Mesenchymal stem cell (in vitro differentiated cells and primary cell): ENCODE measurements around the gene PCDH19.

Source experiments
- DNase-seq: peaks from one replicate; pipeline ENCODE4 v3.0.0-alpha.2; 2013
- H2AFZ ChIP-seq: one replicate; pipeline ENCODE4 v1.6.1; 2013; ENCODE audit warnings: low read depth, mild to moderate bottlenecking, control low read depth, inconsistent platforms, low read length, moderate library complexity
- H2AK5ac ChIP-seq: 2 replicates; pipeline ENCODE4 v1.6.1; 2013; ENCODE audit warnings: low read length, moderate library complexity, mild to moderate bottlenecking, inconsistent platforms; ENCODE audit not compliant: severe bottlenecking
- H2BK120ac ChIP-seq: one replicate; pipeline ENCODE4 v1.6.1; 2013; ENCODE audit warnings: low read depth, mild to moderate bottlenecking, inconsistent platforms, low read length, moderate library complexity
- H2BK12ac ChIP-seq, 2 experiments: one replicate each; pipeline ENCODE4 v1.6.1; 2013; ENCODE audit warnings: inconsistent platforms in 2 of 2, low read length in 2 of 2, mild to moderate bottlenecking in 2 of 2, moderate library complexity in 2 of 2, control low read depth in 1 of 2
- H2BK15ac ChIP-seq: one replicate; pipeline ENCODE4 v1.6.1; 2013; ENCODE audit warnings: mild to moderate bottlenecking, low read depth, inconsistent platforms; ENCODE audit not compliant: poor library complexity, severe bottlenecking
- H2BK5ac ChIP-seq: 2 replicates; pipeline ENCODE4 v1.6.1; 2013; ENCODE audit warnings: low read depth, mild to moderate bottlenecking, low read length, control low read depth, inconsistent platforms; ENCODE audit not compliant: poor library complexity, severe bottlenecking
- H3K14ac ChIP-seq, 2 experiments: one replicate each; pipeline ENCODE4 v1.6.1; 2013; ENCODE audit warnings: inconsistent platforms in 2 of 2, low read length in 2 of 2, control low read depth in 1 of 2, mild to moderate bottlenecking in 1 of 2, moderate library complexity in 1 of 2
- H3K18ac ChIP-seq, 2 experiments: one replicate each; pipeline ENCODE4 v1.6.1; 2013; ENCODE audit warnings: inconsistent platforms in 2 of 2, low read length in 2 of 2, control low read depth in 1 of 2, low read depth in 1 of 2, mild to moderate bottlenecking in 1 of 2
- H3K23ac ChIP-seq, 2 experiments: one replicate each; pipeline ENCODE4 v1.6.1; 2013; ENCODE audit warnings: inconsistent platforms in 2 of 2, low read length in 2 of 2, mild to moderate bottlenecking in 2 of 2, moderate library complexity in 2 of 2, control low read depth in 1 of 2
- H3K27ac ChIP-seq: 2 replicates; pipeline ENCODE4 v1.5.1; 2013; ENCODE audit warnings: mild to moderate bottlenecking, moderate library complexity, low read length, control low read depth, inconsistent platforms; ENCODE audit not compliant: poor library complexity, severe bottlenecking
- H3K27me3 ChIP-seq, 2 experiments: 2 replicates each; pipeline versions ENCODE4 v1.6.1 to v1.7.0; 2013; ENCODE audit warnings: low read length in 2 of 2, mild to moderate bottlenecking in 2 of 2, moderate library complexity in 2 of 2, control low read depth in 1 of 2, inconsistent platforms in 1 of 2; ENCODE audit not compliant: control insufficient read depth in 1 of 2, insufficient read depth in 1 of 2
- H3K36me3 ChIP-seq, 2 experiments: 2 replicates each; pipeline versions ENCODE4 v1.6.1 to v1.7.0; 2013; ENCODE audit warnings: low read length in 2 of 2, control low read depth in 1 of 2, inconsistent platforms in 1 of 2, low read depth in 1 of 2, mild to moderate bottlenecking in 1 of 2; ENCODE audit not compliant: insufficient read depth in 2 of 2, control insufficient read depth in 1 of 2
- H3K4ac ChIP-seq, 2 experiments: one replicate each; pipeline ENCODE4 v1.6.1; 2013; ENCODE audit warnings: inconsistent platforms in 2 of 2, low read length in 2 of 2, mild to moderate bottlenecking in 2 of 2, moderate library complexity in 2 of 2, control low read depth in 1 of 2, low read depth in 1 of 2
- H3K4me1 ChIP-seq: 2 replicates; pipeline ENCODE4 v1.6.1; 2013; ENCODE audit warnings: low read depth, low read length, control low read depth; ENCODE audit not compliant: control insufficient read depth, insufficient read depth
- H3K4me2 ChIP-seq: 2 replicates; pipeline ENCODE4 v1.6.1; 2013; ENCODE audit warnings: low read length, mild to moderate bottlenecking, inconsistent platforms; ENCODE audit not compliant: poor library complexity, severe bottlenecking
- H3K4me3 ChIP-seq, 2 experiments: 2 replicates each; pipeline versions ENCODE4 v1.5.1 to v1.7.0; 2013; ENCODE audit warnings: low read length in 2 of 2, mild to moderate bottlenecking in 2 of 2, control low read depth in 1 of 2, low read depth in 1 of 2; ENCODE audit not compliant: insufficient read depth in 1 of 2
- H3K79me1 ChIP-seq: replicated peaks from 2 replicates; pipeline ENCODE4 v1.6.1; 2013; ENCODE audit warnings: mild to moderate bottlenecking, control low read depth, low read length, inconsistent platforms; ENCODE audit not compliant: poor library complexity, severe bottlenecking
- H3K9ac ChIP-seq: 2 replicates; pipeline ENCODE4 v1.7.0; 2013; ENCODE audit warnings: mild to moderate bottlenecking, low read length, moderate library complexity
- H3K9me3 ChIP-seq: 2 replicates; pipeline ENCODE4 v1.7.0; 2013; ENCODE audit warnings: mild to moderate bottlenecking, low read length; ENCODE audit not compliant: control insufficient read depth
- H4K8ac ChIP-seq: one replicate; pipeline ENCODE4 v1.6.1; 2013; ENCODE audit warnings: inconsistent platforms, mild to moderate bottlenecking, low read length, moderate library complexity
- H4K91ac ChIP-seq: one replicate; pipeline ENCODE4 v1.6.1; 2013; ENCODE audit warnings: mild to moderate bottlenecking, low read length, inconsistent platforms
- WGBS: methylation state at CpG from one replicate; pipeline ENCODE4 v1.1.7; 2013; ENCODE audit warnings: mixed read lengths; 5-methylcytosine and 5-hydroxymethylcytosine counted together

The PCDH19 gene

DNA sequence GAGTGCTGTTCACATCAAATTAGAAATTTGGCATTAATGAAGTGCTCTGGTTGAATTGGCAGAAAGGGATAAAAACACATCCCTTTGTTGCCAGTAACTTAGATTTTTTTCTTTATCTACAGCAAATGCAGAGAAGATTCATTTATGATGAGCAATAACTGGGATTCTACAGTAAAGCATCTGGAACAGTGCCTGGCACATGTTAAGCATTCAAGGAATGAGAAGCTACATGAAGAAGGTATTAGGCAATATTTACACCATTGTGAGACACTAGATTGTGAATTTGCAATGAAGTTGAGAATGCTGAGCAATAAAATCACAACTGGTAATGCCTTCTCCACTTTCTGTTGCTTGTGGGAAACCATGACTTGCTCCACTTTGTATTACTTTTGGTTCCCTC is 33.5 kb downstream of the PCDH19 start:
- no peaks in the 10 kb centered on the region for H3K4me1 ChIP-seq
- no peak overlapping the region for H2BK5ac ChIP-seq
- no peak overlapping the region for H4K8ac ChIP-seq
- H2AFZ ChIP-seq = no peak overlapping the region
- H2BK15ac ChIP-seq = no peak overlapping the region
- peaks cover 0 to 25% of the 10 kb centered on the region in 2 experiments for H3K27me3 ChIP-seq
- DNase-seq = no peak
- no peak overlapping the region for H3K9ac ChIP-seq
- H3K27ac ChIP-seq = no peak overlapping the region
- no peak overlapping the region for H3K4me3 ChIP-seq
- H3K4ac ChIP-seq = no peak overlapping the region
- no peaks in the 10 kb centered on the region for H3K9me3 ChIP-seq
- H2BK120ac ChIP-seq = no peak overlapping the region
- no peak overlapping the region for H3K14ac ChIP-seq
- no peak overlapping the region for H3K18ac ChIP-seq
- H3K4me2 ChIP-seq = no peak overlapping the region
- no peaks in the 10 kb centered on the region for H3K36me3 ChIP-seq
- no peak overlapping the region for H3K23ac ChIP-seq
- no peak overlapping the region for H2BK12ac ChIP-seq
- no peak overlapping the region for H2AK5ac ChIP-seq
- no peak overlapping the region for H4K91ac ChIP-seq
- no peaks in the 10 kb centered on the region for H3K79me1 ChIP-seq

GRCh38 chrX:100373673-100374072 is 36.4 kb downstream of the PCDH19 start:
- H2BK12ac ChIP-seq = no peak overlapping the region
- H3K79me1 ChIP-seq = no peaks in the 10 kb centered on the region
- no peaks in the 10 kb centered on the region for H3K9me3 ChIP-seq
- no CpG with 5 or more reads among the region's 2 CpGs for WGBS
- no peak overlapping the region for H2BK120ac ChIP-seq
- H4K91ac ChIP-seq = no peak overlapping the region
- H2BK5ac ChIP-seq = no peak overlapping the region
- no peak overlapping the region for H3K23ac ChIP-seq
- no peak overlapping the region for H2AFZ ChIP-seq
- no peak overlapping the region for H3K4me3 ChIP-seq
- no peak overlapping the region for H2AK5ac ChIP-seq
- H3K14ac ChIP-seq = no peak overlapping the region
- H3K9ac ChIP-seq = no peak overlapping the region
- DNase-seq = no peak
- H3K27ac ChIP-seq = no peak overlapping the region
- no peak overlapping the region for H4K8ac ChIP-seq
- peaks cover 0 to 28% of the 10 kb centered on the region in 2 experiments for H3K27me3 ChIP-seq
- H3K36me3 ChIP-seq = no peaks in the 10 kb centered on the region
- no peak overlapping the region for H3K18ac ChIP-seq
- no peak overlapping the region for H3K4me2 ChIP-seq
- H2BK15ac ChIP-seq = no peak overlapping the region
- no peaks in the 10 kb centered on the region for H3K4me1 ChIP-seq
- H3K4ac ChIP-seq = no peak overlapping the region

GRCh38 chrX:100368167-100368566 is 41.9 kb downstream of the PCDH19 start:
- H4K8ac ChIP-seq = no peak overlapping the region
- no peak overlapping the region for H3K27ac ChIP-seq
- no peak overlapping the region for H3K4ac ChIP-seq
- H3K14ac ChIP-seq = no peak overlapping the region
- H3K18ac ChIP-seq = no peak overlapping the region
- no peak overlapping the region for H3K4me2 ChIP-seq
- no peak overlapping the region for H2BK5ac ChIP-seq
- peak; percentile 0 for DNase-seq
- H3K9me3 ChIP-seq = no peaks in the 10 kb centered on the region
- no peaks in the 10 kb centered on the region for H3K79me1 ChIP-seq
- no peak overlapping the region for H2AK5ac ChIP-seq
- H3K4me3 ChIP-seq = no peak overlapping the region
- no peak overlapping the region for H2BK12ac ChIP-seq
- H3K4me1 ChIP-seq = no peaks in the 10 kb centered on the region
- H3K36me3 ChIP-seq = no peaks in the 10 kb centered on the region
- no peak overlapping the region for H3K9ac ChIP-seq
- H2AFZ ChIP-seq = no peak overlapping the region
- no peak overlapping the region for H3K23ac ChIP-seq
- H4K91ac ChIP-seq = no peak overlapping the region
- no peak overlapping the region for H2BK120ac ChIP-seq
- no peak overlapping the region for H2BK15ac ChIP-seq
- peaks cover 0 to 43% of the 10 kb centered on the region in 2 experiments for H3K27me3 ChIP-seq

DNA sequence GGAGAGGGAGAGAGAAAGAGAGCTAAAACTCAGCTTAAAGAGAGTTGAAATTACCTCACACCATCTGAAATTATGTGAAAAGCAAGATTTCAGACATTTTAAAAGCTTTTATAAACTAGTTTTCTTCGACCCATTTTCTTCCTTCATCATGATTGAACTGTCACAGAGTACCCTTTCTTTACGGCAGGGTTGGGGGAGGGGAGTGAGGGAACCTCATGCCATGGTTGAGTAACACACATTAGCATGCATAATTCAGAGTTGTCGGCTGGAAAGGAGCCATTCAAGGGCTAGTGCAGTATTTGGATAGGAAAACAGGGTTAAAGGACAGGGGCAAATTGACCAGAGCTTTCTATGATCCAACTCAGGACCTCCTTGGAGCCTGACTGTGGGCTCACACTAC is 46.2 kb downstream of the PCDH19 start:
- Histone ChIP-seq H3K79me1 (no peaks in the 10 kb centered on the region), H3K4me3 (no peak overlapping the region), H3K9me3 (no peaks in the 10 kb centered on the region), H2BK12ac (no peak overlapping the region), H3K27ac (no peak overlapping the region), H3K36me3 (no peaks in the 10 kb centered on the region), H3K4me1 (no peaks in the 10 kb centered on the region), H2BK120ac (no peak overlapping the region), H3K4me2 (no peak overlapping the region), H3K18ac (no peak overlapping the region), H3K4ac (no peak overlapping the region), H3K9ac (no peak overlapping the region), H3K27me3 (peaks cover 0 to 33% of the 10 kb centered on the region in 2 experiments), H3K23ac (no peak overlapping the region), H4K8ac (no peak overlapping the region), H2BK15ac (no peak overlapping the region), H3K14ac (no peak overlapping the region), H2AFZ (no peak overlapping the region), H2BK5ac (no peak overlapping the region), H2AK5ac (no peak overlapping the region), H4K91ac (no peak overlapping the region)
- WGBS = 93% methylated on average over 2 of the region's 3 CpGs
- no peak for DNase-seq
